GDM1 (cell line): ENCODE results near the gene ATP8A2.

Source experiments
- DNase-seq: peaks from one replicate; lab custom pipeline; 2025; lab: John Stamatoyannopoulos, UW

ATP8A2 gene

DNA sequence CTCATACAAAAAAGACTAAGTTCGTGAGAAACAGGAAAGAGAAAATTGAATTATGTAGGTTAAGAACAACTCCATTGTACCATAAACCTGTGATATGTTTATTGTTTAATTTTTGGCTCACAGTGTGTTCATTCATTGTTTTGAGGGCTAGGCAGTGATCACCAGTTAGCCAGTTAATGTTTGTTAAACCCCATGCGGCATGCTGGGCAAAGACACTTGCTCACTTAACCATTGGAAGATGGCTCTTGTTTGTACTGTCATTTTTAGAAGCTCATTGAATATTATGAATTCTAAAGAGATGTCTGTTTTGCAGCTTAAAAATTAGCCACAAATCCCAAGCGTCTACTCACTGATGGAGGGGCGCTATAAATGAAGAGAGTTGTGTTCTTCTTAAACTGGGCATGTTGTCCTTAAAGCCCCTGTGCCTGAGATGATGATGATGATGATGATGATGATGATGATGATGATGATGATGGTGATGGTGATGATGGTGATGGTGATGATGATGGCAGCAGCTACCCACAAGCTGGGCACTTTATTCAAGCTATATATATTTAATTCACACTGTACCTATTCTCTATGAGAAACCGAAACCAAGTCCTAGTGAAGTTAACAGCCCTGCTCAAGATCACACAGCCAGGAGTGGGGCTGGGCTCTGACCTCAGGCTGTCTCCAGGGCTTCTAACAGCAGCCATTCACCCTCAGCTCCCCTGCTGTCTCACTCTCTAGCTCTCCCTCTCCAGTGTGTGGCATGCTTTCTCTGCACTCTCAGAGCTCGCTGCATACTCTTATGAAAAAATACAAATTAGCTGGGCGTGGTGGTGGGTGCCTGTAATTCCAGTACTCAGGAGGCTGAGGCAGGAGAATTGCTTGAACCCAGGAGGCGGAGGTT, 510.9 kb downstream of the ATP8A2 start:
- no peak for DNase-seq

- no peak for DNase-seq
Measured at GRCh38 chr13:25885418-25885817, 513.6 kb downstream of the ATP8A2 start.

GRCh38 chr13:25886438-25887214, 514.9 kb downstream of the ATP8A2 start:
- DNase-seq: no peak

DNA sequence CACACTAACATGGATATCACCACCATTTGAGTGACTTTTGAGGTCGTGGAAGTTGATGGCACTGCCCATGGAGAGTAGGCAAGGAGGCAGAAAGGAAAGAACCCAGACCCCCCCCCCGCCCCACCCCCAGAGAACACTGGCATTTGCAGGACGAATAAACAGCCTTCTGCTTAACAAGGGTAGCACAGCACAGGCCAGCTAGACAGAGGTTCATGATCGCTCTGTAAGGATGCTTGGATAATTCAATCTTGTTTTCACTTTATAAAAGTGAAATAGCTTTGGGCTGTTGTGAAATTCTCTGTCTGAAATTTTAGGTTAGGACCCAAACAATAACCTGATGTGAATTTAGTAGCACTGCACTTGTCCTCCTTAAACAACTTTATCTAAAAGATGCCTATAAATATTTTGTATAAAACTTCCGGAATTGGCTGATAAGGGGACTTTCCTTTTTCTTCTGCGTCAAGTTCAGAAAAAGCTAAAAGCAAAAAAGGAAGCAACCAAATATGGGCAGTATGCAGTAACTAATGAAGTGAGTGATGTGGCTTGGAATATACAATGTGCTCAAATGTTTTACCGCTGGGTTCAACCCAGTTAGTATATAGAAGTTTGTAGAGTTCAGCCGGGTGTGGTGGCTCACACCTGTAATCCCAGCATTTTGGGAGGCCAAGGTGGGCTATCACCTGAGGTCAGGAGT, 516.3 kb downstream of the ATP8A2 start:
- no peak for DNase-seq

GRCh38 chr13:25890671-25891212, 519.0 kb downstream of the ATP8A2 start:
- DNase-seq: no peak

DNA sequence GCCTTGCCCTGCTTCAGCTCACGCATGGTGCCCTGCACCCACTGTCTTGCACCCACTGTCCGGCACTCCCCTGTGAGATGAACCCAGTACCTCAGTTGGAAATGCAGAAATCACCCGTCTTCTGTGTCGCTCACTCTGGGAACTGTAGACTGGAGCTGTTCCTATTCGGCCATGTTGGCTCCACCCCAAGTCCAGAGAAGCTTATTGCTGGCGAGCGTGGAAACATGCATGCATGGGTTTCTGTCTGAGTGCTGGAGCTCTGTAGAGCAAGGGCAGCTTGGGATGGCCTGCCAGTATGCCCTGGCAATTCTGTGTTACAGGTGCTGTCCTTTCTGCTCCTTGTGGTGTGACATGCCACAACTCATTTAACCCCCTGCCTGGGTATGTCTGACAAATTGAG, 527.2 kb downstream of the ATP8A2 start:
- DNase-seq: no peak

- no peak for DNase-seq
Measured at GRCh38 chr13:25899464-25899863, 527.7 kb downstream of the ATP8A2 start.

- DNase-seq: no peak
Measured at GRCh38 chr13:25899952-25900351, 528.2 kb downstream of the ATP8A2 start.

DNA sequence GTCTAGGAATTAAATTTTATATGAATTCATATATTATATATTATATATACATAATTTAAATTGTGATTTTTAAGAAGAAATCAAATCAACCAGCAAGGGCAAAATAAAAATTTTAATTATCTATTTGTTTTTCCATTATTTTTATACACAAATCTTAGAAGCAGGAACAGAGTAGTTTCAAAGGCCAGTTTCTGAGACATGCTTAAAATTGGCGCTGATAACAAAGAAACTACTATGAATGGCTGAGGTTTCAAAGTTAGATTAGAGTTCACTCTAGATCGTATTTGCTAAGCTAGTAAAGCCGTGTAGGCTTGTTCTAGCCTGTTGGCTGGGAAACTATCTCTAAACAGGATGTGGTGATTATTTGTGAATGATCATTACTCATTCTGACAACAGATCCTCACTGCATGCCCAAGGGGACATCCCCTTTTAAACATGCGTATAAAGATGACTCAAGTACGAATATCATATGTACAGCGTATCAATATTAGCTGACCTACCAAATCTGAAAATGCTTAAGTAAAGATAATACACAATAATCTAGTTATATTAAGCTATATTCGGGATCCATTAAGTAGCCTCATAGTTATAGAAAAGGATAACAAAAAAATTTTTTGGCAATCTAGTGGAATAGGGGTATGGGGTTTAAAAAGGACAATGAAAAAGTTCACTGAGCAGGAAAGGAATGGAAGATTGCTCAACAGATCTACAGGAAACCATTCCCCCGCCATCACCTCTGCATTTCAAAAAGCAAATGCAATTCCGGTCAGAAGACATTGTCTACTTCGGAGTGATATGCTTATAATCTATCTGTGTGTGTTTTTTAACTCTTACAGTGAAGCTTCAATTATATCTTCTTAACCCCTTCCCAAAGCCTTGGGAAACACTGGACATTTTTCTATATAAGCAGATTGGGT, 529.9 kb downstream of the ATP8A2 start:
- DNase-seq: no peak

- DNase-seq: no peak
Measured at GRCh38 chr13:25902455-25902854, 530.7 kb downstream of the ATP8A2 start.

DNA sequence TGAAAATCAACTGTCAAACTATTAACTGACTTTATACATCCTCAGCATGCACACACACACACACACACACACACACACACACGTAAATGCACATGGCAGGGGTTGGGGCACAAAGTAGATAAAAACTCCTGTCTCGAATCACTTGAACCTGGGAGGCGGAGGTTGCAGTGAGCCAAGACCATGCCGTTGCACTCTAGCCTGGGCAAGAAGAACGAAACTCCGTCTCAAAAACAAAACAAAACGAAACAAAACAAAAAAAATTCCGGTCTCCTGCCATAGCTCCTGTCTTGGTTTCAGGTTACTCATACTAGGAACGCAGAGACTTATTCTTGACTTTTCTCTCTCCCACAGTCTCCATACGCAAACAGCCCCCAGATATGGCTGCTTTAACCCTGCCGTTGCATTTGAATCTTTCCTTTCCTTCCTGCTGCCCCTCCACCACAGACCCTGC, 531.1 kb downstream of the ATP8A2 start:
- DNase-seq: no peak

DNA sequence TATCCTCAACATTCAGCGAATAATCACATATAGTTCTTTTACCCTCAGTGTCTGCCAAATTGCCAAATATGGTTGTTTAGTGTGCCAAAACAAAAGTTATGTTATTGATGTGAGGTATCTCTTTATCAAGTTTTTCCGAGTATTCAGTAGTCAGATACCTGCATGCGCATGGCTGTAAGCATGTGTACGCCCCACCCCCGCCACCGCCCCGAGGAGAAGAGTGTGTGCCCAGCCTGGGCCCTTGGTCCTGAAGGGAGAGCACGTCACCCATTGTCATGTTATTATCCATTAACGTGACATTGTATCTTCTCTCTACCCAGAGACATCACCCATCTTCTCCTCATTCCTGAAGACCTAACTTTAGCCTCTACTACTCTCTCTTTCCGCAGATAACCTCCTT, 533.1 kb downstream of the ATP8A2 start:
- no peak for DNase-seq

DNA sequence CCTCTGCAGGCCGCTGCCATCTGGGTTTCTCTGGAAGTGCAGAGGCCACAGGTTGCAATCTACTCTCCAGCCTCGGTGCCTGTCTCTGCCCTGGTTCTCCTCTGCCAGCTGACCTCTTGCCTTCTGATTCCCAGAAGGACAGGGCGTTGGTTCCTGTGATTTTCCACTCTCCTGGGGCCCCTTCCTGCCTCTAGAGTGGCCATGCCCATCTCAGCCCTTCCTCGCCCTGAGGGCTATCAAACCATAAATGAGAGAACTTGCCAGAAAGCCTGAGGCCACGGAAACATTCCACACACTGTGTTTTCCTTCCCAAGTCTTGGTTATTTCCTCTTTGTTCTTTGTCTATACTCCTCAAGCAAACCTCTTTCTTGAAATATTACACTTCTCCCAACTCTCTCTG, 533.8 kb downstream of the ATP8A2 start:
- no peak for DNase-seq

- no peak for DNase-seq
Measured at GRCh38 chr13:25906191-25906661, 534.5 kb downstream of the ATP8A2 start.

DNA sequence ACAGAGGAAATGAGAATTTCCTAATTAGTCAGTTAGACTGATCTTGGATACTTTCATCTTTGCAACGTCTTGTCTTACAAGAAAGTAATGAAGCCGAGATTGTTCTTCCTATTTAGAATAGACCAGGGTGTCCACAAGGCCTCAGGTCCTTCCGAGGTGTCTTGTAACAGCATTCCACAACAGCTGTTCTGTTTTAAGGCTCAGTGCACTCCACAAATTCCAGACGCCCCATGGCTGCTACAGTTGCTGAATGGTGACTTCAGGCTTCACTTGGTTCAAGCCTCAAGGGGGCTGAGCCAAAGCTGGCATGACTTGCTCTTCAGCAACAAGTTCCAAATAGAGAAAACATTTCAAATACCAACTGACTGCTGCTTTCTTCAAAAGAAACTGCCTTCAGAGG, 536.6 kb downstream of the ATP8A2 start:
- DNase-seq: no peak

DNA sequence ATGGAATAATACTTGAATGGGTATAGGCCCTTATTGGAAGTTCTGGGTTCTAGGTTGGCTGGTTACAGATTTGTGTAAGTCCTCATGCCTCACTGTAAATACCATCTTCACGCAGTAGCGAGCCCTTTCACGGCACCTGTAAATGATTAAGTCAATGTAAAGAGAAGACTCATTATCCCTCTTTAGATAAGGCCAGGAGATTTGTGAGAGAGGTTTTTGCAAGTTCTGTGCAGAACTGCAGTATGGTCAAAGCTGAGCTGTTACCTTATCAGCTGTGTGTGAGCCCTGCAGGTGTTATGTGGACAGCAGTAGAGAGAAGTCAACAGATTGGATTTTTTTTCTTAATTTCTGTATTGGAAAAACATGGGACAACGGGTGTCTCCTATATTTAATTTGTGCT, 538.5 kb downstream of the ATP8A2 start:
- DNase-seq: no peak

- no peak for DNase-seq
Measured at GRCh38 chr13:25910991-25911419, 539.2 kb downstream of the ATP8A2 start.

- no peak for DNase-seq
Measured at GRCh38 chr13:25912961-25913360, 541.2 kb downstream of the ATP8A2 start.

GRCh38 chr13:25915840-25916518, 544.2 kb downstream of the ATP8A2 start:
- DNase-seq: no peak

DNA sequence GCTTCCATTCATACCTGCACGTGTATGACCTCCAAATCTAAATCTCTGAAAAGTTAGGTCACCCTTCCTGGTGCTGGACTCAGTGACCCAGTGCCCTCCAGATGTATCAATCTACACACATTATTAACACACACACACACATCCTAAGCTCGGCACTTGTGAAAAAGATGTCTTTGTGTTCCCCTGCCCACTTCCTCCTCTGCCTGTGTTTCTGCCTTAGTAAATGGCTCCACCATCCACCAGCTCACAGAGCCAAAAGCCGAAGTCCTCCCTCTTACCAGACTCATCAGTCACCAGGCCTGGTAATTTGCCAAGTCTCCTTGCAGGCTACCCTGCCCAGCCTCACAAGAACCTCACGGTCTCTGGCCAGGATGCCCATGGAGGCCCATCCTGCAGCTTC, 548.5 kb downstream of the ATP8A2 start:
- DNase-seq: no peak
